Small intestine (tissue), 7 donors: ENCODE results near the gene GGT1. TPM values are rescaled to one million over a fixed set of nuclear protein-coding genes. Genes with fewer than 3 reads are reported as not detected.

Experiments
- DNase-seq, 2 donors: peaks; one replicate each; pipeline versions ENCODE4 v3.0.0 to v3.0.0-alpha.2; 2013
- FAIRE-seq: peaks from 2 replicates; lab custom pipeline; 2012; peaks lifted over from hg19 to GRCh38; lab: Jason Lieb, UNC
- H3K27ac ChIP-seq, 3 donors: one replicate each; pipeline ENCODE4 v1.5.1; 2013; ENCODE audit warnings: low read length in 2 of 3, mild to moderate bottlenecking in 2 of 3, control low read depth in 1 of 3, inconsistent platforms in 1 of 3, low read depth in 1 of 3, moderate library complexity in 1 of 3
- H3K27me3 ChIP-seq, 3 donors: one replicate each; pipeline ENCODE4 v1.6.1; 2013; ENCODE audit warnings: low read length in 3 of 3, inconsistent platforms in 1 of 3; ENCODE audit not compliant: control insufficient read depth in 3 of 3, insufficient read depth in 3 of 3
- H3K36me3 ChIP-seq, 3 donors: one replicate each; pipeline ENCODE4 v1.6.1; 2013; ENCODE audit warnings: low read length in 3 of 3, inconsistent platforms in 1 of 3, low read depth in 1 of 3, mild to moderate bottlenecking in 1 of 3, moderate library complexity in 1 of 3; ENCODE audit not compliant: control insufficient read depth in 3 of 3, insufficient read depth in 2 of 3
- H3K4me1 ChIP-seq, 3 donors: one replicate each; pipeline ENCODE4 v1.6.1; 2013; ENCODE audit warnings: low read length in 2 of 3, inconsistent platforms in 1 of 3, low read depth in 1 of 3, mild to moderate bottlenecking in 1 of 3, moderate library complexity in 1 of 3; ENCODE audit not compliant: control insufficient read depth in 3 of 3, insufficient read depth in 2 of 3
- H3K4me3 ChIP-seq, 3 donors: one replicate each; pipeline ENCODE4 v1.5.1; 2013; ENCODE audit warnings: low read length in 3 of 3, control low read depth in 1 of 3, inconsistent platforms in 1 of 3, low read depth in 1 of 3, mild to moderate bottlenecking in 1 of 3, moderate library complexity in 1 of 3
- H3K9me3 ChIP-seq, 2 donors: one replicate each; pipeline ENCODE4 v1.6.1; 2013; ENCODE audit warnings: low read depth in 1 of 2, low read length in 1 of 2; ENCODE audit not compliant: control insufficient read depth in 2 of 2, insufficient read depth in 1 of 2
- WGBS, 3 donors: extraction: QIAGEN DNeasy Blood & Tissue Kit; methylation state at CpG; one replicate each; pipeline ENCODE4 v1.1.7; 2013; 5-methylcytosine and 5-hydroxymethylcytosine counted together
- polyA plus RNA-seq, 4 donors: library from polyadenylated mRNA; stranded (reverse) in 3 of 4; unstranded in 1 of 4; fragments of 200-250 nt in 3 of 4; fragments of 120-200 nt in 1 of 4; gene quantifications; one replicate each; pipeline versions ENCODE4 v1.2.1 to v1.2.3, GENCODE V29; 2013
- donor health status: healthy with polysubstance abuse.
- donor health status: control.
- donor health status: control.
- donor health status: Bipolar disorder and iron deficiency.
- donor health status: healthy.

The GGT1 gene
- polyA plus RNA-seq, 4 donors: 44.2 to 581 (median 265) TPM

- WGBS, 3 donors: 58 to 66% (median 62%) methylated on average over 2 of the region's 2 CpGs
- Histone ChIP-seq H3K4me3 (no peak overlapping the region), H3K27me3 (no peaks in the 10 kb centered on the region), H3K36me3 (peaks cover 9 to 63% (median 11%) of the 10 kb centered on the region in 3 donors), H3K4me1 (peaks cover 2 to 19% (median 4%) of the 10 kb centered on the region in 3 donors), H3K27ac (peak overlapping the region in 1 of 3 donors; percentile 69), H3K9me3 (no peaks in the 10 kb centered on the region)
- no peak for FAIRE-seq
- peak; percentile 36 to 51 for DNase-seq
These were observed 38.5 kb upstream of the GGT1 start for GRCh38 chr22:24564376-24565058.

- peaks cover 11 to 67% (median 14%) of the 10 kb centered on the region in 3 donors for H3K36me3 ChIP-seq
- DNase-seq: no peak
- H3K4me3 ChIP-seq: no peak overlapping the region
- WGBS, 3 donors: 70 to 79% (median 77%) methylated on average over 2 of the region's 2 CpGs
- H3K27ac ChIP-seq: peak overlapping the region in 1 of 3 donors; percentile 65
- H3K9me3 ChIP-seq: no peaks in the 10 kb centered on the region
- H3K27me3 ChIP-seq: no peaks in the 10 kb centered on the region
- peaks cover 0 to 19% (median 4%) of the 10 kb centered on the region in 3 donors for H3K4me1 ChIP-seq
- no peak for FAIRE-seq
These were observed 37.9 kb upstream of the GGT1 start for GRCh38 chr22:24565077-24565476.

DNA sequence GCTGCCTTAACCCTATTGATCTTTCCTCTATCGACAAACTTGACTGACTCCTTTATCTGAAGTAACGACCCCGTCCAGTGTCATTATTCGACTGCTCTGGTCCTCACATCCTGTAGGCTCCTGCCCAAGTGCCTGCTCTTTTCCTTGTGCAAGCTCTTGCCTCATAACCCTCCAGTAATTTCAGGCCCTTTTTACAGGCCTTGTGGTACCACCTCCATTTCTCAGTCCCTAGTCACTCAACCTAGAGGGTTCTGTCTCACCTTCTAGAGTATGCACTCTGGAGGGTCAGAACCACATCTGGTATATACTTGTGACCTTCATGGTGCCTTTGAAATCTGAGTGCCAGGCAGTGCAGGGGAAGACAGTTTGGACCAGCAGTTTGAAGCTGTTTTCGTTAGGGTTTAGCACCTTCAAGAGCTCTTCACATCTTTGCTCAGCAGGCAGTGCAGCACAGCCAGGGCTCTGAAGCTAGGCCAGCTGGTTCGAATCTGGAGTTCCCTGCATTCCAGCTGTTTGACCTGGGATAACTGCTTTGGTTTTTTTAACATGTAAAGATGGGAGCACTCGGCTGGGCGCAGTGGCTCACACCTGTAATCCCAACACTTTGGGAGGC, 36.0 kb upstream of the GGT1 start:
- no peak overlapping the region for H3K4me3 ChIP-seq
- H3K4me1 ChIP-seq: peaks cover 0 to 19% (median 4%) of the 10 kb centered on the region in 3 donors
- no peak for DNase-seq
- no peak overlapping the region for H3K27ac ChIP-seq
- no peaks in the 10 kb centered on the region for H3K9me3 ChIP-seq
- H3K36me3 ChIP-seq: peaks cover 10 to 68% (median 15%) of the 10 kb centered on the region in 3 donors
- 58 to 71% (median 59%) methylated on average over 8 of the region's 8 CpGs for WGBS, 3 donors
- H3K27me3 ChIP-seq: no peaks in the 10 kb centered on the region
- FAIRE-seq: no peak

DNA sequence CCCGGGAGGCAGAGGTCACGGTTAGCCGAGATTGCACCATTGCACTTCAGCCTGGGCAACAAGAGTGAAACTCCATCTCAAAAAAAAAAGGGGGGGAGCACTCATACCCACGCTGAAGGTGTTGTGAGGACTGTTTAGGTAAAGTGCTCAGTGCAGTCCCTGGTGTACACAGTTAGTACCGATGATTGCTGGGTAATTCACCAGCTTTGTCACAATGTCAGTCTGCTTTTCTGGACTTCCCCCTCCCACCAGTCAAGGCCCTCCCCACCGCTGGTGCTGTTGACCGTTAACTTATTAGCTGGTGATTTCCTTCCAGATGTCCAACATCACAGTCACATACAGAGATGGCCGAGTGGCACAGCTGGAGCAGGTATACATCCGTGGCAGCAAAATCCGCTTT, 35.3 kb upstream of the GGT1 start:
- DNase-seq (no peak), FAIRE-seq (no peak)
- peaks cover 0 to 19% (median 4%) of the 10 kb centered on the region in 3 donors for H3K4me1 ChIP-seq
- H3K27me3 ChIP-seq: no peaks in the 10 kb centered on the region
- WGBS, 3 donors: 73 to 80% (median 75%) methylated on average over 10 of the region's 10 CpGs
- H3K9me3 ChIP-seq: no peaks in the 10 kb centered on the region
- no peak overlapping the region for H3K4me3 ChIP-seq
- peaks cover 11 to 71% (median 18%) of the 10 kb centered on the region in 3 donors for H3K36me3 ChIP-seq
- no peak overlapping the region for H3K27ac ChIP-seq

DNA sequence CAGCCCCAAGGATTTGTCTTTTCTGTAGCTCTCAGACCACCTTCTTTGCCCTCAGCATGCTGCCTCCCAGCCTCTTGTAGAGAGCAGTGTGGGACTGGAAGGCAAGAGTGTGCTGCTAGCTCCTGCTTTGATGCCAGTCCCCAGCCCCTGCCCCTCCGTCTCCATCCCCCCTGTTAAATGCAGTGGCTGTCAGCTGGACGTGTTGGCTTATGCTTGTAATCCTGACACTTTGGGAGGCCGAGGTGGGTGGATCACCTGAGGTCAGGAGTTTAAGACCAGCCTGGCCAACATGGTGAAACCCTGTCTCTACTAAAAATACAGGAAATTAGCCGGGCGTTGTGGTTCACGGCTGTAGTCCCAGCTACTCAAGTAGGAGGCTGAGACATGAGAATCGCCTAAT, 31.7 kb upstream of the GGT1 start:
- no peak overlapping the region for H3K4me3 ChIP-seq
- no peak overlapping the region for H3K27ac ChIP-seq
- peaks cover 15 to 77% (median 20%) of the 10 kb centered on the region in 3 donors for H3K36me3 ChIP-seq
- WGBS, 3 donors: 91 to 97% (median 96%) methylated on average over 7 of the region's 7 CpGs
- H3K27me3 ChIP-seq: no peaks in the 10 kb centered on the region
- peaks cover 0 to 5% (median 0%) of the 10 kb centered on the region in 3 donors for H3K4me1 ChIP-seq
- H3K9me3 ChIP-seq: no peaks in the 10 kb centered on the region
- FAIRE-seq (no peak), DNase-seq (no peak)

- Histone ChIP-seq H3K4me1 (peaks cover 0 to 24% (median 4%) of the 10 kb centered on the region in 3 donors), H3K9me3 (no peaks in the 10 kb centered on the region), H3K4me3 (no peak overlapping the region), H3K27ac (peak overlapping the region; percentile 27 to 63 (median 54)), H3K27me3 (no peaks in the 10 kb centered on the region), H3K36me3 (peaks cover 6 to 28% (median 9%) of the 10 kb centered on the region in 3 donors)
- FAIRE-seq (no peak), DNase-seq (peak; percentile 60 to 82)
- WGBS, 3 donors: 19 to 58% (median 32%) methylated on average over 1 of the region's 1 CpG
These were observed 26.2 kb upstream of the GGT1 start for GRCh38 chr22:24576778-24577177.

DNA sequence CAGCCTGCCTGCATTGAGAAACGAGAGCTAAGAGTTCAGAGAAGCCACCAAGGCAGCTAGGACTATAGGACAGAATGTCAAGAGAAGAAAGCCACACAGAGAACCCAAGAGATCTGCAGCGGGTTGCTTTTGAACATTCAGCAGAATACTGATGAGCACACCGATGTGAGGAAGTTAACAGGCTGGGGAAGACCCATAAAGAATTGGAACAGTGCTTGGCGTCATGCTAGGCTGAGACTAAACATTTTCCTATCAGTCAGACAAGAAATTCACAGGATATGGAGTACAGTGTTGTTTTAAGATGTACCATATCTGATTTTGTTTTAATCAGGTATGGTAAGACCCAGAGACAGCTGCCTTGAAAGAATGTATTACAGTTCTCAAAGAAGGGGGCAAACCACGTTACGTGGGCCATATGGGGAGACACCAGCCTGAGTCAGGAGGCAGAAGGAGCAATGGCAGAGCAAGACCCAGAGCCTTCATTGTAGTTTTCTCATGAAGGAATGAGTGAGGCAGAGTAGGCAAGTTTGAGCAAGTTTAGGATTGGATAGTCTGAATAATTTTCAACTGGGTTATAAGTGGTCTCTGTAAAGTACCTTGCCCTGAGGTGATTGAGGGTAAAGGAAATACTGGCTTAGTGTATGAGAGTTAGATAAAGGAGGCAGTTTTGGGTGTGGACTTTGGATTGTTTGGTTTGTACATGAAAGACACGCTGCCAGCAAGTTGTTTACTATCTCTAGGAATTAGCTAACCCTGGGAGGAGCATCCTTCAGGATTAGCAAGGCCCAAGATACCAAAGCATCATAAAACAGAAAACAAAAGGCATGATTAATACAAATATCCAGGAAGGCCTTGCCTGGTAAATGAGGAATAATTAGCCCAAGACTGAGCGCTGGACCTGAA, 24.4 kb upstream of the GGT1 start:
- Histone ChIP-seq H3K9me3 (no peaks in the 10 kb centered on the region), H3K4me1 (peaks cover 0 to 26% (median 4%) of the 10 kb centered on the region in 3 donors), H3K27me3 (no peaks in the 10 kb centered on the region), H3K27ac (peak overlapping the region; percentile 65 to 82 (median 73)), H3K36me3 (peaks cover 2 to 18% (median 4%) of the 10 kb centered on the region in 3 donors), H3K4me3 (no peak overlapping the region)
- DNase-seq: peak; percentile 87 to 89
- no peak for FAIRE-seq
- 23 to 56% (median 39%) methylated on average over 8 of the region's 8 CpGs for whole genome bisulfite sequencing, 3 donors

DNA sequence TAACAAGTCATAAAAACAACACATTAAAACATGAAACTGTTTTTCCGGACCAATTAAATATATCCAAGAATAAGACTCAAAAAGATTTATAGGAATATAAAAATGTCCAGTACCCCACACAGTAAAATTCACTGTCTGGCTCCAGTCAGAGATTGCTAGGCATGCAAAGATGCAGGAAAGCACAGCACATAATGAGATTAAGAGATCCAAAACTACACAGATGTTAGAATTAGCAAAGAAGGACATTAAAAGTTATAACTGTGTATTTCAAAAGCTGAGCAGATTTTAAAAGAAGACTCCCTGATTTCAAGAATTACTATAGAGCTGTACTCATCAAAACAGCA, 23.8 kb upstream of the GGT1 start:
- Histone ChIP-seq H3K27me3 (no peaks in the 10 kb centered on the region), H3K4me1 (peaks cover 0 to 31% (median 7%) of the 10 kb centered on the region in 3 donors), H3K27ac (peak overlapping the region in 2 of 3 donors; percentile 65 to 73), H3K36me3 (peaks cover 0 to 15% (median 0%) of the 10 kb centered on the region in 3 donors), H3K9me3 (no peaks in the 10 kb centered on the region), H3K4me3 (no peak overlapping the region)
- no peak for DNase-seq
- FAIRE-seq: no peak
- 8 to 54% (median 25%) methylated on average over 1 of the region's 1 CpG for WGBS, 3 donors
